ENCODE data around the gene SLC29A3.

SLC29A3 gene

GRCh38 chr10:71324743-71325142, 5.7 kb downstream of the SLC29A3 start:
- no peak for DNase-seq

GRCh38 chr10:71325267-71325666, 6.2 kb downstream of the SLC29A3 start:
- DNase-seq: no peak

GRCh38 chr10:71326464-71326881, 7.4 kb downstream of the SLC29A3 start:
- no peak for DNase-seq

- no peak for DNase-seq
Observed at GRCh38 chr10:71330789-71331404, 11.8 kb downstream of the SLC29A3 start.

- no peak for DNase-seq
Observed at GRCh38 chr10:71331736-71332135, 12.7 kb downstream of the SLC29A3 start.

GRCh38 chr10:71332466-71332865, 13.4 kb downstream of the SLC29A3 start:
- no peak for DNase-seq

- no peak for DNase-seq
Observed at GRCh38 chr10:71333129-71333887, 14.2 kb downstream of the SLC29A3 start.

GRCh38 chr10:71334221-71334791, 15.2 kb downstream of the SLC29A3 start:
- DNase-seq: no peak

GRCh38 chr10:71335173-71335708, 16.2 kb downstream of the SLC29A3 start:
- no peak for DNase-seq

GRCh38 chr10:71336632-71337031, 17.6 kb downstream of the SLC29A3 start:
- DNase-seq: no peak

- no peak for DNase-seq
Observed at GRCh38 chr10:71337219-71337701, 18.2 kb downstream of the SLC29A3 start.

GRCh38 chr10:71338728-71339495, 19.9 kb downstream of the SLC29A3 start:
- no peak for DNase-seq

- DNase-seq: no peak
Observed at GRCh38 chr10:71339796-71340589, 20.9 kb downstream of the SLC29A3 start.

GRCh38 chr10:71342573-71343391, 23.7 kb downstream of the SLC29A3 start:
- DNase-seq: no peak

- no peak for DNase-seq
Observed at GRCh38 chr10:71343392-71343773, 24.3 kb downstream of the SLC29A3 start.

GRCh38 chr10:71344154-71344925, 25.3 kb downstream of the SLC29A3 start:
- DNase-seq: no peak

GRCh38 chr10:71344993-71345480, 26.0 kb downstream of the SLC29A3 start:
- DNase-seq: no peak

- DNase-seq: no peak
Observed at GRCh38 chr10:71345694-71346093, 26.6 kb downstream of the SLC29A3 start.

GRCh38 chr10:71346731-71347130, 27.7 kb downstream of the SLC29A3 start:
- no peak for DNase-seq
